Mesenchymal stem cell (in vitro differentiated cells and primary cell): ENCODE data around the gene FPGT.

Experiments used
- DNase-seq: peaks from one replicate; pipeline ENCODE4 v3.0.0-alpha.2; 2013
- H2AFZ ChIP-seq: one replicate; pipeline ENCODE4 v1.6.1; 2013; ENCODE audit warnings: low read depth, mild to moderate bottlenecking, control low read depth, inconsistent platforms, low read length, moderate library complexity
- H2AK5ac ChIP-seq: 2 replicates; pipeline ENCODE4 v1.6.1; 2013; ENCODE audit warnings: low read length, moderate library complexity, mild to moderate bottlenecking, inconsistent platforms; ENCODE audit not compliant: severe bottlenecking
- H2BK120ac ChIP-seq: one replicate; pipeline ENCODE4 v1.6.1; 2013; ENCODE audit warnings: low read depth, mild to moderate bottlenecking, inconsistent platforms, low read length, moderate library complexity
- H2BK12ac ChIP-seq, 2 experiments: one replicate each; pipeline ENCODE4 v1.6.1; 2013; ENCODE audit warnings: inconsistent platforms in 2 of 2, low read length in 2 of 2, mild to moderate bottlenecking in 2 of 2, moderate library complexity in 2 of 2, control low read depth in 1 of 2
- H2BK15ac ChIP-seq: one replicate; pipeline ENCODE4 v1.6.1; 2013; ENCODE audit warnings: mild to moderate bottlenecking, low read depth, inconsistent platforms; ENCODE audit not compliant: poor library complexity, severe bottlenecking
- H2BK5ac ChIP-seq: 2 replicates; pipeline ENCODE4 v1.6.1; 2013; ENCODE audit warnings: low read depth, mild to moderate bottlenecking, low read length, control low read depth, inconsistent platforms; ENCODE audit not compliant: poor library complexity, severe bottlenecking
- H3K14ac ChIP-seq, 2 experiments: one replicate each; pipeline ENCODE4 v1.6.1; 2013; ENCODE audit warnings: inconsistent platforms in 2 of 2, low read length in 2 of 2, control low read depth in 1 of 2, mild to moderate bottlenecking in 1 of 2, moderate library complexity in 1 of 2
- H3K18ac ChIP-seq, 2 experiments: one replicate each; pipeline ENCODE4 v1.6.1; 2013; ENCODE audit warnings: inconsistent platforms in 2 of 2, low read length in 2 of 2, control low read depth in 1 of 2, low read depth in 1 of 2, mild to moderate bottlenecking in 1 of 2
- H3K23ac ChIP-seq, 2 experiments: one replicate each; pipeline ENCODE4 v1.6.1; 2013; ENCODE audit warnings: inconsistent platforms in 2 of 2, low read length in 2 of 2, mild to moderate bottlenecking in 2 of 2, moderate library complexity in 2 of 2, control low read depth in 1 of 2
- H3K27ac ChIP-seq: 2 replicates; pipeline ENCODE4 v1.5.1; 2013; ENCODE audit warnings: mild to moderate bottlenecking, moderate library complexity, low read length, control low read depth, inconsistent platforms; ENCODE audit not compliant: poor library complexity, severe bottlenecking
- H3K27me3 ChIP-seq, 2 experiments: 2 replicates each; pipeline versions ENCODE4 v1.6.1 to v1.7.0; 2013; ENCODE audit warnings: low read length in 2 of 2, mild to moderate bottlenecking in 2 of 2, moderate library complexity in 2 of 2, control low read depth in 1 of 2, inconsistent platforms in 1 of 2; ENCODE audit not compliant: control insufficient read depth in 1 of 2, insufficient read depth in 1 of 2
- H3K36me3 ChIP-seq, 2 experiments: 2 replicates each; pipeline versions ENCODE4 v1.6.1 to v1.7.0; 2013; ENCODE audit warnings: low read length in 2 of 2, control low read depth in 1 of 2, inconsistent platforms in 1 of 2, low read depth in 1 of 2, mild to moderate bottlenecking in 1 of 2; ENCODE audit not compliant: insufficient read depth in 2 of 2, control insufficient read depth in 1 of 2
- H3K4ac ChIP-seq, 2 experiments: one replicate each; pipeline ENCODE4 v1.6.1; 2013; ENCODE audit warnings: inconsistent platforms in 2 of 2, low read length in 2 of 2, mild to moderate bottlenecking in 2 of 2, moderate library complexity in 2 of 2, control low read depth in 1 of 2, low read depth in 1 of 2
- H3K4me1 ChIP-seq: 2 replicates; pipeline ENCODE4 v1.6.1; 2013; ENCODE audit warnings: low read depth, low read length, control low read depth; ENCODE audit not compliant: control insufficient read depth, insufficient read depth
- H3K4me2 ChIP-seq: 2 replicates; pipeline ENCODE4 v1.6.1; 2013; ENCODE audit warnings: low read length, mild to moderate bottlenecking, inconsistent platforms; ENCODE audit not compliant: poor library complexity, severe bottlenecking
- H3K4me3 ChIP-seq, 2 experiments: 2 replicates each; pipeline versions ENCODE4 v1.5.1 to v1.7.0; 2013; ENCODE audit warnings: low read length in 2 of 2, mild to moderate bottlenecking in 2 of 2, control low read depth in 1 of 2, low read depth in 1 of 2; ENCODE audit not compliant: insufficient read depth in 1 of 2
- H3K79me1 ChIP-seq: replicated peaks from 2 replicates; pipeline ENCODE4 v1.6.1; 2013; ENCODE audit warnings: mild to moderate bottlenecking, control low read depth, low read length, inconsistent platforms; ENCODE audit not compliant: poor library complexity, severe bottlenecking
- H3K9ac ChIP-seq: 2 replicates; pipeline ENCODE4 v1.7.0; 2013; ENCODE audit warnings: mild to moderate bottlenecking, low read length, moderate library complexity
- H3K9me3 ChIP-seq: 2 replicates; pipeline ENCODE4 v1.7.0; 2013; ENCODE audit warnings: mild to moderate bottlenecking, low read length; ENCODE audit not compliant: control insufficient read depth
- H4K8ac ChIP-seq: one replicate; pipeline ENCODE4 v1.6.1; 2013; ENCODE audit warnings: inconsistent platforms, mild to moderate bottlenecking, low read length, moderate library complexity
- H4K91ac ChIP-seq: one replicate; pipeline ENCODE4 v1.6.1; 2013; ENCODE audit warnings: mild to moderate bottlenecking, low read length, inconsistent platforms
- WGBS: methylation state at CpG from one replicate; pipeline ENCODE4 v1.1.7; 2013; ENCODE audit warnings: mixed read lengths; 5-methylcytosine and 5-hydroxymethylcytosine counted together

Gene FPGT

GRCh38 chr1:74237035-74237434 is 39.0 kb downstream of the FPGT start:
- no peak overlapping the region for H3K9ac ChIP-seq
- H2BK5ac ChIP-seq: no peak overlapping the region
- no peak overlapping the region for H4K91ac ChIP-seq
- H3K36me3 ChIP-seq: no peaks in the 10 kb centered on the region
- no peak overlapping the region for H2BK12ac ChIP-seq
- no peak overlapping the region for H3K27ac ChIP-seq
- no peak overlapping the region for H3K4ac ChIP-seq
- no peak overlapping the region for H2AFZ ChIP-seq
- H3K4me2 ChIP-seq: no peak overlapping the region
- H3K18ac ChIP-seq: no peak overlapping the region
- no peak overlapping the region for H2BK15ac ChIP-seq
- H3K27me3 ChIP-seq: no peaks in the 10 kb centered on the region
- no peaks in the 10 kb centered on the region for H3K79me1 ChIP-seq
- DNase-seq: no peak
- no peaks in the 10 kb centered on the region for H3K4me1 ChIP-seq
- no peak overlapping the region for H3K4me3 ChIP-seq
- no peak overlapping the region for H3K14ac ChIP-seq
- no peaks in the 10 kb centered on the region for H3K9me3 ChIP-seq
- no peak overlapping the region for H3K23ac ChIP-seq
- no peak overlapping the region for H2BK120ac ChIP-seq
- H2AK5ac ChIP-seq: no peak overlapping the region
- WGBS: 56% methylated on average over 1 of the region's 1 CpG
- no peak overlapping the region for H4K8ac ChIP-seq

GRCh38 chr1:74237787-74238186 is 39.7 kb downstream of the FPGT start:
- WGBS: 100% methylated on average over 2 of the region's 4 CpGs
- no peaks in the 10 kb centered on the region for H3K27me3 ChIP-seq
- H3K14ac ChIP-seq: no peak overlapping the region
- H3K36me3 ChIP-seq: no peaks in the 10 kb centered on the region
- H4K8ac ChIP-seq: no peak overlapping the region
- H3K9ac ChIP-seq: no peak overlapping the region
- no peak overlapping the region for H2AFZ ChIP-seq
- H3K4me3 ChIP-seq: no peak overlapping the region
- H4K91ac ChIP-seq: no peak overlapping the region
- no peak for DNase-seq
- no peak overlapping the region for H3K23ac ChIP-seq
- H3K79me1 ChIP-seq: no peaks in the 10 kb centered on the region
- H2BK120ac ChIP-seq: no peak overlapping the region
- no peaks in the 10 kb centered on the region for H3K9me3 ChIP-seq
- H2BK15ac ChIP-seq: no peak overlapping the region
- H3K4me1 ChIP-seq: no peaks in the 10 kb centered on the region
- H3K4me2 ChIP-seq: no peak overlapping the region
- H3K27ac ChIP-seq: no peak overlapping the region
- H3K18ac ChIP-seq: no peak overlapping the region
- H2BK12ac ChIP-seq: no peak overlapping the region
- no peak overlapping the region for H2BK5ac ChIP-seq
- H3K4ac ChIP-seq: no peak overlapping the region
- no peak overlapping the region for H2AK5ac ChIP-seq

- Histone ChIP-seq H3K9ac (no peak overlapping the region), H2BK5ac (no peak overlapping the region), H3K4me2 (no peak overlapping the region), H3K4me3 (no peak overlapping the region), H4K91ac (no peak overlapping the region), H3K4me1 (peaks cover 2% of the 10 kb centered on the region), H3K27ac (no peak overlapping the region), H3K36me3 (no peaks in the 10 kb centered on the region), H3K23ac (no peak overlapping the region), H2BK15ac (no peak overlapping the region), H3K18ac (no peak overlapping the region), H2BK12ac (no peak overlapping the region), H2AFZ (no peak overlapping the region), H3K14ac (no peak overlapping the region), H2AK5ac (no peak overlapping the region), H3K27me3 (no peaks in the 10 kb centered on the region), H3K79me1 (no peaks in the 10 kb centered on the region), H2BK120ac (no peak overlapping the region), H3K9me3 (no peaks in the 10 kb centered on the region), H3K4ac (no peak overlapping the region), H4K8ac (no peak overlapping the region)
- no peak for DNase-seq
- WGBS: 10% methylated on average over 2 of the region's 2 CpGs
Observed at GRCh38 chr1:74245168-74245772, 47.2 kb downstream of the FPGT start.

GRCh38 chr1:74246315-74246714 is 48.3 kb downstream of the FPGT start:
- Histone ChIP-seq H3K18ac (no peak overlapping the region), H3K36me3 (no peaks in the 10 kb centered on the region), H2AK5ac (no peak overlapping the region), H3K4me3 (no peak overlapping the region), H2BK5ac (no peak overlapping the region), H3K27me3 (no peaks in the 10 kb centered on the region), H3K4ac (no peak overlapping the region), H4K8ac (no peak overlapping the region), H2AFZ (no peak overlapping the region), H3K14ac (no peak overlapping the region), H3K79me1 (no peaks in the 10 kb centered on the region), H3K9ac (no peak overlapping the region), H4K91ac (no peak overlapping the region), H3K4me1 (peaks cover 2% of the 10 kb centered on the region), H2BK15ac (no peak overlapping the region), H3K27ac (no peak overlapping the region), H3K4me2 (no peak overlapping the region), H3K9me3 (no peaks in the 10 kb centered on the region), H3K23ac (no peak overlapping the region), H2BK120ac (no peak overlapping the region), H2BK12ac (no peak overlapping the region)
- DNase-seq: no peak
- 29% methylated on average over 1 of the region's 2 CpGs for WGBS
